HG02763 (cell line): ENCODE data around the gene MYEOV.

Experiments
- ATAC-seq: cut with Tn5 transposase; IDR thresholded peaks from one replicate; pipeline ENCODE4 v1.9.1; 2021; ENCODE audit warnings: mild to moderate bottlenecking, moderate library complexity; ENCODE audit not compliant: unreplicated experiment

MYEOV gene

GRCh38 chr11:69265210-69265609 is 28.7 kb upstream of the MYEOV start:
- ATAC-seq: no peak

- no peak for ATAC-seq
Observed at GRCh38 chr11:69265911-69266510, 27.9 kb upstream of the MYEOV start.

- no peak for ATAC-seq
Observed at GRCh38 chr11:69267395-69267805, 26.6 kb upstream of the MYEOV start.

DNA sequence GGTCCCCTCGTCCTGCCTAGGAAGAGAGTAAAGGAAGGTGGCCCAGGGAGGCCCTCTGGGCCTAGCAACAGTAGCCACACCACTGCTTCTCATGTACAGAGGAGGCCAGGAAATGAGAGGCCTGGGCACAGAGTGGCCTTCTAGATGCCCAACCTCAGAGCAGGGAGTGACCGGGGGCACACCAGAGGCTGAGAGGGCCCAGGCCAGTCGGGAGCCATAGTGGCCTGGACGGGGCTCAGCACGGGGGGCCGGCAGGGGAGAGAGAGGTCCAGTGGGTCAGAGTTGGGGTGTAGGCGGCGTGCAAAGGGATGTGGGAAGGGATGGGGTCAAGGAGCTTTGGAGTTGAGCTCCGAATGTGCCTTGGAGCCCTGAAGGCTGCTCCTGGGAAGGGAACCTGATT is 25.0 kb upstream of the MYEOV start:
- ATAC-seq: no peak

GRCh38 chr11:69269388-69269787 is 24.6 kb upstream of the MYEOV start:
- no peak for ATAC-seq

GRCh38 chr11:69269926-69270697 is 23.8 kb upstream of the MYEOV start:
- no peak for ATAC-seq

- ATAC-seq: no peak
Observed at GRCh38 chr11:69270941-69271340, 23.0 kb upstream of the MYEOV start.

GRCh38 chr11:69272055-69272454 is 21.9 kb upstream of the MYEOV start:
- ATAC-seq: no peak

- ATAC-seq: no peak
Observed at GRCh38 chr11:69272831-69273485, 21.0 kb upstream of the MYEOV start.

DNA sequence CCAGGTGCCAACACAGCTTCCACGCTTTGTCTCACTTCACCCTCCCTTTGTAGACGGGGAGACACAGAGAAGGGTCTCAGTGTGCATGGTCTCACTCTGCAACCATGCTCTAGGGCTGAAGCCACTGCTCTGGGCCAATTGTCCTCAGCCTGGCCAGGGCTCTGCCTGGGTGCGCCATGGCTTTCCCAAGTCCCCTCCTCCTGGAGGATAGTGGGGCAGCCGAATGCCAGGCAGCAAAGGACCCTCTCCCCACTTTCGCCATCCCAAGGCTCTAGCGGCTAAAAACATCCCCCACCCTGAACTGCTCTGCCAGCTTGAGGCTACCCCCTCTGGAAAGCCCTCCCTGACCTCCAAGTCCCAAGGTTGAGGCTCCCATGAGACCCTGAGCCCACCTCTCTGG is 20.4 kb upstream of the MYEOV start:
- no peak for ATAC-seq

DNA sequence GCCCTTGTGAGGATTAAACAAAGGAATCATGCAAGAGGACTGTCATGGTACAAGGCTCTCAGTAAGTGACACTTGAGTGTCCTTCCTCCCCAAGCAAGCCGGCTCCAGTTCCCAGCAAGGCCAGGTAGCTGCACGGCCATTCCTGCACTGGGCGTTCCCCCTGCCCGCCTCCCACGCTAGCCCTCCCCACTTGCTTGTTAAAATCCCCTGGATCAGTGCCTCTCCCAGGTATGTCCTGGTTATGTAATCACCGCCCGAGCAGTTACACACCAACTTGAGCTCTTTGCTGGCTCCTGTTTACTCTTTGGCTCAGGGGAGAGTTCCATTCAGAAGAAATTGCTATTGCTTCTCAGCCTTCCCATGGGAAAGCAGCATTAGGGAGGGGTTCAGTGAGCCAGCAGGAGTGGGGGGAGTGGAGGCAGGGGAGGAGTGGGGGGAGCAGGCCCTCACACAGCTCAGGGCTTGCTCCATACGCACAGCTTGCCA is 19.4 kb upstream of the MYEOV start:
- ATAC-seq: no peak

DNA sequence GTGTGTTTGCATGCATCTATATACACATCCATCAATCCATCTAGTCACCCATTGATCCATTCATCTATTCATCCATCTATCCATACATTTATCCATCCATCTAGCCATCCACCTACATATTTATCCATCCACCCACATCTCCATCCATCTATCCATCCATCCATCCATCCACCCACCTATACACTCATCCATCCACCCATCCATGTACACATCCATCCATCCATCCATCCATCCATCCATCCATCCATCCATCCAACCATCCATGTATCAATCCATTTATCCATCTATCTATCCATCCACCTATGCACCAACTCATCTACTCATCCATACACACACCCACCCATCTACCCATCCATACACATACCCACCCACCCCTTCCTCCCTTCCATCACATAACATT is 18.8 kb upstream of the MYEOV start:
- no peak for ATAC-seq

- ATAC-seq: no peak
Observed at GRCh38 chr11:69276165-69276564, 17.8 kb upstream of the MYEOV start.

- no peak for ATAC-seq
Observed at GRCh38 chr11:69277074-69277809, 16.7 kb upstream of the MYEOV start.

GRCh38 chr11:69278091-69278867 is 15.7 kb upstream of the MYEOV start:
- no peak for ATAC-seq

GRCh38 chr11:69280451-69280850 is 13.5 kb upstream of the MYEOV start:
- ATAC-seq: no peak

- no peak for ATAC-seq
Observed at GRCh38 chr11:69280994-69281393, 13.0 kb upstream of the MYEOV start.

DNA sequence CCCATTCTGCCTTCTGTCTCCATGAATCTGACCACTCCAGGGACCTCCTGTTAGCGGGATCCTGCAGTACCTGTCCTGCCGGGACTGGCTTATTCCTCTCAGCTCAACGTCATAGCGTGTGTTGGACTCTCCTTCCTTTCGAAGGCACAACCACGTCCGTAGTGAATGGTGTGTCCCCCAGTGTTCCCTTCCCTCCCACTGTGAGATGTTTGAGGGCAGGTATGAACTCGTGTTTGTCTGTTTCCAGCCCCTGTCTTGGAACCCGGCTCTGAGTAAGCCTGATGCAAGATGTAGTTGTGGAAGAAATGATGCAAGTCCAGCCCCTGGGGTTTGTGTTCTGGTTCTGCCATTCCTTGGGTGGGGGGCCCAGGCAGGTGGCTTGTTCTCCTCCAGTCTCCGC is 10.5 kb upstream of the MYEOV start:
- ATAC-seq: no peak

- no peak for ATAC-seq
Observed at GRCh38 chr11:69284081-69284511, 9.9 kb upstream of the MYEOV start.

GRCh38 chr11:69285091-69285490 is 8.9 kb upstream of the MYEOV start:
- no peak for ATAC-seq

- ATAC-seq: no peak
Observed at GRCh38 chr11:69285766-69286165, 8.2 kb upstream of the MYEOV start.
